ENCODE measurements around the gene FEM1C. TPM values are rescaled to one million over a fixed set of nuclear protein-coding genes. Genes with fewer than 3 reads are reported as not detected.

The FEM1C gene
- polyA plus RNA-seq, 1 donor from 2014 or later: 16.4 TPM

DNA sequence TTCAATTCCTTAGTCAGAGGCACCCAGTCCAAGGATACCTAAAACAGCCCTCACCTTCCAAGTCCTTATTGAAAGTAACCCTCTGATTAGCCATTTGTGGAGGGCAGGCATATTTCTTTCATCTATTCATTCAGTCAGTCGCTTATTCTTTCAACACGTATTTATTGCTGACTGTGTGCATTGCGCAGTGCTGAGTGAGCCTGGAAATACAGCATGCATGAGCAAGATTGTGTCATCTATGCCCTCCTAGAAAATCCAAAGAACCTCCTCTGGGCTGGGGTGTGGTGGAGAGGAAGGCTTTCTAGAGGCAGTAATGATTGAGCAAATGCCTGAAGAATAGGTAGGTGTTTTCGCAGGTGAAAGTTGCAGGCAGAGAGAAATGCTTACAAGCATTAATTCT is 8.5 kb upstream of the FEM1C start:
- Histone ChIP-seq H3K4me2 (ENCODE audit: low read length) (no peak overlapping the region), H3K27ac (ENCODE audit: low read length) (no peak overlapping the region), H3K27me3 (ENCODE audit: insufficient read depth, low read depth, low read length) (no peaks in the 10 kb centered on the region), H3F3A (ENCODE audit: insufficient read depth, low read length, poor library complexity, severe bottlenecking) (no peaks in the 10 kb centered on the region), H3K79me2 (replicated peaks; ENCODE audit: insufficient read depth, low read length) (no peaks in the 10 kb centered on the region), H3K36me3 (ENCODE audit: insufficient read depth, low read length) (no peaks in the 10 kb centered on the region), H3K9me2 (ENCODE audit: insufficient read depth, low read length) (no peaks in the 10 kb centered on the region), H3K9ac (ENCODE audit: low read length) (no peak overlapping the region), H2AFZ (ENCODE audit: low read depth, low read length) (no peak overlapping the region), H3K4me3 (ENCODE audit: low read length) (no peak overlapping the region), H3K9me3 (ENCODE audit: low read length) (no peaks in the 10 kb centered on the region), H4K20me1 (ENCODE audit: insufficient read depth) (no peaks in the 10 kb centered on the region)
- TF ChIP-seq POLR2AphosphoS5 (IDR thresholded peaks at IDR 0.05) (no peak), SMC3 (conservative IDR thresholded peaks at IDR 0.05; ENCODE audit: poor library complexity) (no peak), EP300 (conservative IDR thresholded peaks at IDR 0.05; ENCODE audit: poor library complexity, severe bottlenecking) (no peak), MXI1 (conservative IDR thresholded peaks at IDR 0.05; ENCODE audit: poor library complexity, severe bottlenecking) (no peak), RAD21 (conservative IDR thresholded peaks at IDR 0.05) (no peak), TAF1 (IDR thresholded peaks at IDR 0.05; ENCODE audit: low read depth) (no peak), EZH2 (IDR thresholded peaks at IDR 0.05; ENCODE audit: borderline replicate concordance, insufficient read depth, low read length, poor library complexity, severe bottlenecking) (no peak)
- TF ChIP-seq, protein P1, sequence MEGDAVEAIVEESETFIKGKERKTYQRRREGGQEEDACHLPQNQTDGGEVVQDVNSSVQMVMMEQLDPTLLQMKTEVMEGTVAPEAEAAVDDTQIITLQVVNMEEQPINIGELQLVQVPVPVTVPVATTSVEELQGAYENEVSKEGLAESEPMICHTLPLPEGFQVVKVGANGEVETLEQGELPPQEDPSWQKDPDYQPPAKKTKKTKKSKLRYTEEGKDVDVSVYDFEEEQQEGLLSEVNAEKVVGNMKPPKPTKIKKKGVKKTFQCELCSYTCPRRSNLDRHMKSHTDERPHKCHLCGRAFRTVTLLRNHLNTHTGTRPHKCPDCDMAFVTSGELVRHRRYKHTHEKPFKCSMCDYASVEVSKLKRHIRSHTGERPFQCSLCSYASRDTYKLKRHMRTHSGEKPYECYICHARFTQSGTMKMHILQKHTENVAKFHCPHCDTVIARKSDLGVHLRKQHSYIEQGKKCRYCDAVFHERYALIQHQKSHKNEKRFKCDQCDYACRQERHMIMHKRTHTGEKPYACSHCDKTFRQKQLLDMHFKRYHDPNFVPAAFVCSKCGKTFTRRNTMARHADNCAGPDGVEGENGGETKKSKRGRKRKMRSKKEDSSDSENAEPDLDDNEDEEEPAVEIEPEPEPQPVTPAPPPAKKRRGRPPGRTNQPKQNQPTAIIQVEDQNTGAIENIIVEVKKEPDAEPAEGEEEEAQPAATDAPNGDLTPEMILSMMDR (IDR thresholded peaks at IDR 0.05; ENCODE audit: poor library complexity, severe bottlenecking): no peak
- TF ChIP-seq, protein P2, sequence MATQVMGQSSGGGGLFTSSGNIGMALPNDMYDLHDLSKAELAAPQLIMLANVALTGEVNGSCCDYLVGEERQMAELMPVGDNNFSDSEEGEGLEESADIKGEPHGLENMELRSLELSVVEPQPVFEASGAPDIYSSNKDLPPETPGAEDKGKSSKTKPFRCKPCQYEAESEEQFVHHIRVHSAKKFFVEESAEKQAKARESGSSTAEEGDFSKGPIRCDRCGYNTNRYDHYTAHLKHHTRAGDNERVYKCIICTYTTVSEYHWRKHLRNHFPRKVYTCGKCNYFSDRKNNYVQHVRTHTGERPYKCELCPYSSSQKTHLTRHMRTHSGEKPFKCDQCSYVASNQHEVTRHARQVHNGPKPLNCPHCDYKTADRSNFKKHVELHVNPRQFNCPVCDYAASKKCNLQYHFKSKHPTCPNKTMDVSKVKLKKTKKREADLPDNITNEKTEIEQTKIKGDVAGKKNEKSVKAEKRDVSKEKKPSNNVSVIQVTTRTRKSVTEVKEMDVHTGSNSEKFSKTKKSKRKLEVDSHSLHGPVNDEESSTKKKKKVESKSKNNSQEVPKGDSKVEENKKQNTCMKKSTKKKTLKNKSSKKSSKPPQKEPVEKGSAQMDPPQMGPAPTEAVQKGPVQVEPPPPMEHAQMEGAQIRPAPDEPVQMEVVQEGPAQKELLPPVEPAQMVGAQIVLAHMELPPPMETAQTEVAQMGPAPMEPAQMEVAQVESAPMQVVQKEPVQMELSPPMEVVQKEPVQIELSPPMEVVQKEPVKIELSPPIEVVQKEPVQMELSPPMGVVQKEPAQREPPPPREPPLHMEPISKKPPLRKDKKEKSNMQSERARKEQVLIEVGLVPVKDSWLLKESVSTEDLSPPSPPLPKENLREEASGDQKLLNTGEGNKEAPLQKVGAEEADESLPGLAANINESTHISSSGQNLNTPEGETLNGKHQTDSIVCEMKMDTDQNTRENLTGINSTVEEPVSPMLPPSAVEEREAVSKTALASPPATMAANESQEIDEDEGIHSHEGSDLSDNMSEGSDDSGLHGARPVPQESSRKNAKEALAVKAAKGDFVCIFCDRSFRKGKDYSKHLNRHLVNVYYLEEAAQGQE (IDR thresholded peaks at IDR 0.05; ENCODE audit: borderline replicate concordance): no peak

DNA sequence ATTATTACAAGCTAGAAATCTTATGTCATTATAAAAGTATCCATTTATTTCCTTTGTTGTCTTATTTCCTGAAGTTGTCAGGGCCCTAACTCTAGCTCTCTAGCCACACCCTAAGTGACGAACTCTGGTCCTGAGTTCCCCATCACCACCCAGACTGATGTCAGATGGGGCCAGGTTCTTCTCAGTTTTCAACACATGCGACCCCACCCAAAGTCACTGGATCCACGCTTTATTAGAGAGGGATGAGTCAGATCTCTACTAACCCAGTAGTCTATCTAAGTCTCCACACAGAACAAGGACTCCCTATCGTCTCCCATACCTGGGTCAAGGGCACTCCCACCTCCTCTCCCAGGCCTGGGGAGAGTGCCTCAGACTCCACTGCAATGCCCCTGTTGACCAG is 6.8 kb upstream of the FEM1C start:
- no peak overlapping the region for H3K4me3 ChIP-seq (ENCODE audit: low read length)
- H3F3A ChIP-seq (ENCODE audit: insufficient read depth, low read length, poor library complexity, severe bottlenecking): no peaks in the 10 kb centered on the region
- no peaks in the 10 kb centered on the region for H3K36me3 ChIP-seq (ENCODE audit: insufficient read depth, low read length)
- H3K4me2 ChIP-seq (ENCODE audit: low read length): no peak overlapping the region
- no peak overlapping the region for H3K9ac ChIP-seq (ENCODE audit: low read length)
- no peak overlapping the region for H3K27ac ChIP-seq (ENCODE audit: low read length)
- TF ChIP-seq, protein P2 (IDR thresholded peaks at IDR 0.05; ENCODE audit: borderline replicate concordance): no peak
- TF ChIP-seq EZH2 (IDR thresholded peaks at IDR 0.05; ENCODE audit: borderline replicate concordance, insufficient read depth, low read length, poor library complexity, severe bottlenecking): no peak
- no peak for TF ChIP-seq POLR2AphosphoS5 (IDR thresholded peaks at IDR 0.05)
- no peak for TF ChIP-seq EP300 (conservative IDR thresholded peaks at IDR 0.05; ENCODE audit: poor library complexity, severe bottlenecking)
- TF ChIP-seq TAF1 (IDR thresholded peaks at IDR 0.05; ENCODE audit: low read depth): no peak
- TF ChIP-seq SMC3 (conservative IDR thresholded peaks at IDR 0.05; ENCODE audit: poor library complexity): no peak
- no peak for TF ChIP-seq MXI1 (conservative IDR thresholded peaks at IDR 0.05; ENCODE audit: poor library complexity, severe bottlenecking)
- no peak for TF ChIP-seq RAD21 (conservative IDR thresholded peaks at IDR 0.05)
- TF ChIP-seq, protein P1 (IDR thresholded peaks at IDR 0.05; ENCODE audit: poor library complexity, severe bottlenecking): no peak
- H2AFZ ChIP-seq (ENCODE audit: low read depth, low read length): no peak overlapping the region
- no peaks in the 10 kb centered on the region for H3K9me3 ChIP-seq (ENCODE audit: low read length)
- no peaks in the 10 kb centered on the region for H3K9me2 ChIP-seq (ENCODE audit: insufficient read depth, low read length)
- H3K27me3 ChIP-seq (ENCODE audit: insufficient read depth, low read depth, low read length): no peaks in the 10 kb centered on the region
- no peaks in the 10 kb centered on the region for H4K20me1 ChIP-seq (ENCODE audit: insufficient read depth)
- H3K79me2 ChIP-seq (replicated peaks; ENCODE audit: insufficient read depth, low read length): no peaks in the 10 kb centered on the region

Data from neural cell (in vitro differentiated cells).